ENCODE results near the gene KATNAL2.

KATNAL2 gene

GRCh38 chr18:47035156-47035671 lies 117.8 kb downstream of the KATNAL2 start, which contains the start of gene ELOA2:
ELOA2 (minus strand) TSS chr18:47035621; CDS start chr18:47035264, 357 bp downstream.
- no peak for DNase-seq

- peak in 1 of 2 experiments; percentile 37 for DNase-seq
Measured at GRCh38 chr18:47036298-47036874, 119.0 kb downstream of the KATNAL2 start.

GRCh38 chr18:47036927-47037578 lies 119.7 kb downstream of the KATNAL2 start:
- DNase-seq: no peak

- no peak for DNase-seq
Measured at GRCh38 chr18:47040982-47041381, 123.6 kb downstream of the KATNAL2 start.

GRCh38 chr18:47050468-47050867 lies 133.1 kb downstream of the KATNAL2 start:
- peak; percentile 39 to 47 for DNase-seq

GRCh38 chr18:47054369-47054768 lies 137.0 kb downstream of the KATNAL2 start:
- no peak for DNase-seq

GRCh38 chr18:47062471-47062870 lies 145.1 kb downstream of the KATNAL2 start:
- no peak for DNase-seq

GRCh38 chr18:47063096-47063495 lies 145.7 kb downstream of the KATNAL2 start:
- DNase-seq: no peak

- DNase-seq: no peak
Measured at GRCh38 chr18:47067648-47068047, 150.2 kb downstream of the KATNAL2 start.

GRCh38 chr18:47075098-47075883 lies 157.9 kb downstream of the KATNAL2 start:
- DNase-seq: no peak

- DNase-seq: no peak
Measured at GRCh38 chr18:47077111-47077510, 159.7 kb downstream of the KATNAL2 start.

GRCh38 chr18:47080872-47081271 lies 163.5 kb downstream of the KATNAL2 start:
- DNase-seq: no peak

GRCh38 chr18:47081578-47081977 lies 164.2 kb downstream of the KATNAL2 start:
- no peak for DNase-seq

- no peak for DNase-seq
Measured at GRCh38 chr18:47087676-47088075, 170.3 kb downstream of the KATNAL2 start.

GRCh38 chr18:47095810-47096209 lies 178.4 kb downstream of the KATNAL2 start:
- DNase-seq: no peak

- peak in 1 of 2 experiments; percentile 53 for DNase-seq
Measured at GRCh38 chr18:47100212-47100831, 182.9 kb downstream of the KATNAL2 start.

- no peak for DNase-seq
Measured at GRCh38 chr18:47108373-47108772, 191.0 kb downstream of the KATNAL2 start.

GRCh38 chr18:47108998-47109405 lies 191.6 kb downstream of the KATNAL2 start:
- no peak for DNase-seq

GRCh38 chr18:47109720-47110119 lies 192.3 kb downstream of the KATNAL2 start:
- DNase-seq: no peak

GRCh38 chr18:47110492-47111274 lies 193.3 kb downstream of the KATNAL2 start:
- DNase-seq: no peak

GRCh38 chr18:47113796-47114540 lies 196.6 kb downstream of the KATNAL2 start:
- DNase-seq: no peak

GRCh38 chr18:47115205-47115604 lies 197.8 kb downstream of the KATNAL2 start:
- DNase-seq: no peak

Data from NCI-H446 (cell line).